Urinary bladder (tissue), 4 donors: Measurements from ENCODE around the gene PPP2R2C. TPM values are rescaled to one million over a fixed set of nuclear protein-coding genes. Genes with fewer than 3 reads are reported as not detected.

Experiments used
- DNase-seq: peaks from one replicate; pipeline ENCODE4 v3.0.0-alpha.2; 2015; ENCODE audit errors: extremely low spot score
- H3K27ac ChIP-seq: one replicate; pipeline ENCODE4 v1.5.1; 2013; ENCODE audit warnings: low read depth, mild to moderate bottlenecking, moderate library complexity
- H3K36me3 ChIP-seq: one replicate; pipeline ENCODE4 v1.6.1; 2013; ENCODE audit warnings: mild to moderate bottlenecking, moderate library complexity; ENCODE audit not compliant: insufficient read depth
- H3K4me1 ChIP-seq: one replicate; pipeline ENCODE4 v1.6.1; 2013; ENCODE audit warnings: mild to moderate bottlenecking, moderate library complexity; ENCODE audit not compliant: insufficient read depth
- H3K4me3 ChIP-seq: one replicate; pipeline ENCODE4 v1.5.1; 2013; ENCODE audit warnings: low read depth, low read length
- WGBS: extraction: QIAGEN DNeasy Blood & Tissue Kit; methylation state at CpG from one replicate; pipeline ENCODE4 v1.1.7; 2013; 5-methylcytosine and 5-hydroxymethylcytosine counted together
- polyA plus RNA-seq: library from polyadenylated mRNA; stranded (reverse); fragments of 200-250 nt; gene quantifications from one replicate; pipeline ENCODE4 v1.2.3, GENCODE V29; 2013
- total RNA-seq: library from RNA; depleted of rRNA; stranded (reverse); fragments of >200 nt; gene quantifications from one replicate; pipeline ENCODE4 v1.2.3, GENCODE V29; 2014
- donor health status: healthy with polysubstance abuse.
- donor health status: healthy.

The PPP2R2C gene
- total and polyA plus RNA-seq, 2 donors = 0.94 to 3.0 TPM

DNA sequence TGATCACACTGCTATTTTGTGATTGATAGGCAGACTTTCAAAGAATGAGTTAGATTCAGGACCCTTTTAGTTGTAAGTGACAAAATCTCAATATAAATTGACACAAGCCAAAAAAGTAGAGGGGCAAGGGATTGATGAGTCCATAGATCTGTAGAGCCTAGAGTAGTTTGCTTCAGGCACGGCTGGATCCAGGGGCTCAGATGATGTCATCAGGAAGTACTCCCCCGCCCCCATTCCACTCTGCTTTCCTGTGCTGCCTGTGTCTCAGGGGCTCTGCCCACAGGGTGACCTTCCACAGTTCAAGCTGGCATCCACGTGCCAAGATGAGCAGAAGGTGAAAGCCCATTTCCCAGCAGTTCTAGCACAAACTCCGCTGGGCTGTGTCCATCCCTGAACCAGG, 189.1 kb downstream of the PPP2R2C start:
- Histone ChIP-seq H3K36me3 (no peaks in the 10 kb centered on the region), H3K4me3 (no peak overlapping the region), H3K27ac (no peak overlapping the region), H3K4me1 (no peaks in the 10 kb centered on the region)
- 89% methylated on average over 4 of the region's 4 CpGs for WGBS
- no peak for DNase-seq

DNA sequence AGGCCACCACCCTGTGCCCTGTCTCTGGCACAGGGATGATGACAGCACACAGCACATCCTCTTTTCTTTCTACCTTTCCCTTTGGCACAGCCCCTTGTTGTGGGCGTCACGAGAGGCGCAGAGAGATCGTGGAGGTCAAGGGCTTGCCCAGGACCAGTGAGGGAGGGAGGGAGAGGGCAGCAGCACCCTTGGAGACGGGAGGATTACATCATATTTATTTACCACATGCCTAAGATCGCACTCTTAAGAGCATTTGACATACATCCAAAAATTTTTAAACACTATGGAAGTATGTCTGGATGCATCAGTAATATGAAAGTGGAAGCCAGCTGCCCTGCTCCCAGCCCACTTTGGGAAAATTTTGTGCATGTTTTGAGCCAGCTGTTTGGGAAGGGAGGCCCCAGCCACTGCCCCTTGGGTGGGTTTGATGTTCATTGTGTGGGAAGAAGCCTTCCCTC, 190.1 kb downstream of the PPP2R2C start:
- WGBS = 42% methylated on average over 6 of the region's 6 CpGs
- H3K36me3 ChIP-seq = no peaks in the 10 kb centered on the region

GRCh38 chr4:6281436-6282313, 190.7 kb downstream of the PPP2R2C start:
- H3K4me3 ChIP-seq = no peak overlapping the region
- DNase-seq = no peak
- 61% methylated on average over 20 of the region's 20 CpGs for WGBS
- H3K27ac ChIP-seq = no peak overlapping the region
- H3K36me3 ChIP-seq = no peaks in the 10 kb centered on the region
- no peaks in the 10 kb centered on the region for H3K4me1 ChIP-seq

More for the DNA sequence above, 190.1 kb downstream of the PPP2R2C start:
- no peak overlapping the region for H3K27ac ChIP-seq
- H3K4me1 ChIP-seq = no peaks in the 10 kb centered on the region
- DNase-seq = no peak
- H3K4me3 ChIP-seq = no peak overlapping the region

DNA sequence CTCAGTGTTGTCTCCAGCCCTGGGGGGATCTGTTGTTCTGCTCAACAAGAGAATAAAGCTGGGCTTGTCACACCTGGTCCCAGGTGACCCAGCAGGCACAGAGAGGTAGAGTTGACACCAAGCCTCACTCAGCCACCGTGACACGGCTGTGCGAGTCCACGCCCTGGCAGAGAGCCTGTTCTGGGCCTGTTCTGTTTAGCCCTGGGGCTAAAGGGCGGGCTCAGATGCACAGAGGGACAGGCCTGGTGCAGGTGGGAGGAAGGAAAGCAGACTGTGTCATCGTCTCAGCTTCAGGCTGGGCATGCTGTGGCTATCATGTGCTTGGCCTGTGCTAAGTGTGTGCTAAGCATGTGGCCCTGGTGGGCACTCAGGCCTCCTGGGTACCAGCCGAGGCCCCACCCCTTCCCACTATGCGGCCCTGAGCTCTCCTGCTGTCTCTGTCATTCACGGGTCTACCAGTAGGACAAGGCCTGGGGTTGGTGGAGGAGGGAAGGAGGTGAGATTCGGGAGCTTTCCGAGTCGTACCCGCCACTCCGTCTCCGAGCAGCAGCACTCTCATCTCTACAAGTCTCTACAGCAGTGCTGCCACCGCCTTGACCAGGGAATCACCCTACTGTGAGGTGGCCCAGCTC, 191.9 kb downstream of the PPP2R2C start:
- no peaks in the 10 kb centered on the region for H3K36me3 ChIP-seq
- no peak overlapping the region for H3K4me3 ChIP-seq
- H3K27ac ChIP-seq = no peak overlapping the region
- DNase-seq = no peak
- no peaks in the 10 kb centered on the region for H3K4me1 ChIP-seq
- 85% methylated on average over 16 of the region's 16 CpGs for WGBS

- H3K36me3 ChIP-seq = no peaks in the 10 kb centered on the region
- H3K4me3 ChIP-seq = no peak overlapping the region
- no peaks in the 10 kb centered on the region for H3K4me1 ChIP-seq
- no peak overlapping the region for H3K27ac ChIP-seq
- 91% methylated on average over 14 of the region's 14 CpGs for WGBS
- no peak for DNase-seq
Measured at GRCh38 chr4:6279582-6280289, 192.7 kb downstream of the PPP2R2C start.

GRCh38 chr4:6278801-6279197, 193.6 kb downstream of the PPP2R2C start:
- DNase-seq = peak; percentile 42
- WGBS = 18% methylated on average over 10 of the region's 10 CpGs

GRCh38 chr4:6277935-6278800, 194.2 kb downstream of the PPP2R2C start:
- Histone ChIP-seq H3K4me1 (no peaks in the 10 kb centered on the region), H3K27ac (peak overlapping the region; percentile 26), H3K36me3 (no peaks in the 10 kb centered on the region), H3K4me3 (no peak overlapping the region)
- no peak for DNase-seq
- WGBS = 66% methylated on average over 21 of the region's 21 CpGs

More at GRCh38 chr4:6278801-6279197, 193.6 kb downstream of the PPP2R2C start:
- no peak overlapping the region for H3K27ac ChIP-seq
- H3K4me1 ChIP-seq = no peaks in the 10 kb centered on the region
- H3K36me3 ChIP-seq = no peaks in the 10 kb centered on the region
- H3K4me3 ChIP-seq = no peak overlapping the region

- Histone ChIP-seq H3K4me3 (no peak overlapping the region), H3K4me1 (no peaks in the 10 kb centered on the region), H3K36me3 (no peaks in the 10 kb centered on the region), H3K27ac (no peak overlapping the region)
- 78% methylated on average over 24 of the region's 24 CpGs for WGBS
- DNase-seq = no peak
Measured at GRCh38 chr4:6277139-6277802, 195.1 kb downstream of the PPP2R2C start.

GRCh38 chr4:6275898-6276806, 196.3 kb downstream of the PPP2R2C start:
- H3K27ac ChIP-seq = no peak overlapping the region
- H3K36me3 ChIP-seq = no peaks in the 10 kb centered on the region
- 44% methylated on average over 22 of the region's 22 CpGs for WGBS
- no peaks in the 10 kb centered on the region for H3K4me1 ChIP-seq
- no peak for DNase-seq
- H3K4me3 ChIP-seq = no peak overlapping the region

DNA sequence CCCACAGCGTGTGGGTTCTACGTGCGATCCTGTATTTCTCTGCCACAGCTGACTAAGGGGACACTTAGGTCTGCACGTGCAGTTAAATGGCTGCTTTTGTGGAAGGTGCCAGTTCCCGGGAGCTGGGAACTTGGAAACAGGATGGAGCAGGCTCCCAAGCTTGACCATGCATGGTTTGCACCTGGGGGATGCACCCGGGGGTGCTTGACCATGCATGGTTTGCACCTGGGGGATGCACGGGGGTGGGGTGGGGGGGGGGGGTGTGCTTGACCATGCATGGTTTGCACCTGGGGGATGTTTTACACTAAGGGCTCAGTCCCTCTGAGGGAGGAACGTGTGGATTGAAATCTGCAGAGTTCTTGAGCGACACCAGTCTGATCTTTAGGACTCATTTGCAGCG, 197.1 kb downstream of the PPP2R2C start:
- Histone ChIP-seq H3K27ac (no peak overlapping the region), H3K4me3 (no peak overlapping the region), H3K4me1 (no peaks in the 10 kb centered on the region), H3K36me3 (no peaks in the 10 kb centered on the region)
- DNase-seq = no peak
- 86% methylated on average over 10 of the region's 10 CpGs for WGBS

GRCh38 chr4:6273661-6273990, 198.8 kb downstream of the PPP2R2C start:
- no peaks in the 10 kb centered on the region for H3K4me1 ChIP-seq
- DNase-seq = no peak
- H3K4me3 ChIP-seq = no peak overlapping the region
- no peaks in the 10 kb centered on the region for H3K36me3 ChIP-seq
- no peak overlapping the region for H3K27ac ChIP-seq
- 36% methylated on average over 1 of the region's 1 CpG for WGBS
